ENCODE data around the gene TSSK3. TPM values are rescaled to one million over a fixed set of nuclear protein-coding genes. Genes with fewer than 3 reads are reported as not detected.

The TSSK3 gene
- total and polyA plus RNA-seq, 9 of the 15 experiments (the other 6 are each of a cell fraction or from before 2014, with no cell fraction given) = 0.27 to 2.8 (median 1.9) TPM

GRCh38 chr1:32394141-32394889 lies 32.0 kb downstream of the TSSK3 start, which contains the start of gene BSDC1 (continued):
- TF ChIP-seq SFPQ (IDR thresholded peaks at IDR 0.05; ENCODE audit: low read depth, low read length) (no peak), IRF9 (tag; IDR thresholded peaks at IDR 0.05) (no peak), RBM17 (IDR thresholded peaks at IDR 0.05; ENCODE audit: borderline replicate concordance, low read depth, low read length) (no peak), ZNF121 (CRISPR knock-in tag; conservative IDR thresholded peaks at IDR 0.05) (no peak), ZZZ3 (IDR thresholded peaks at IDR 0.05) (no peak), NFATC3 (IDR thresholded peaks at IDR 0.05) (no peak), HNRNPUL1 (IDR thresholded peaks at IDR 0.05; ENCODE audit: low read length) (no peak), C11orf30 (IDR thresholded peaks at IDR 0.05; ENCODE audit: low read depth) (peak; percentile 98), THRB (CRISPR knock-in tag; conservative IDR thresholded peaks at IDR 0.05) (0 out of 2 replicates have a peak, but pooled peaks have one; percentile 57), E4F1 (CRISPR knock-in tag; IDR thresholded peaks at IDR 0.05; ENCODE audit: borderline replicate concordance) (no peak), ZSCAN32 (CRISPR knock-in tag; IDR thresholded peaks at IDR 0.05) (0 out of 2 replicates have a peak, but pooled peaks have one; percentile 34), OTX1 (CRISPR knock-in tag; IDR thresholded peaks at IDR 0.05) (0 out of 2 replicates have a peak, but pooled peaks have one; percentile 30), KDM4B (IDR thresholded peaks at IDR 0.05; ENCODE audit: borderline replicate concordance in 2 of 2, low read depth in 1 of 2) (no peak), CCNT2 (IDR thresholded peaks at IDR 0.05; ENCODE audit: borderline replicate concordance, extremely low read depth, insufficient read length, low read depth, low read length) (peak; percentile 62), RBM25 (IDR thresholded peaks at IDR 0.05; ENCODE audit: low read depth, low read length, severe bottlenecking) (no peak), TFE3 (CRISPR knock-in tag; IDR thresholded peaks at IDR 0.05) (no peak)
